Right atrium auricular region (tissue), 2 donors: Measurements from ENCODE around the gene CEP350. TPM values are rescaled to one million over a fixed set of nuclear protein-coding genes. Genes with fewer than 3 reads are reported as not detected.

Experiments used
- DNase-seq: peaks from one replicate; pipeline ENCODE4 v3.0.0-alpha.2; 2019; ENCODE audit warnings: low spot score
- H3K27ac ChIP-seq, 2 donors: fragments of 200-600 bp; sonication (generic); 1 replicate in 1 of 2; 2 replicates in 1 of 2; pipeline ENCODE4 v1.5.1; 2016 to 2019
- H3K27me3 ChIP-seq, 2 donors: fragments of 200-600 bp; sonication (generic); one replicate each; pipeline versions ENCODE4 v1.5.1 to v1.6.0; 2017 to 2019
- H3K36me3 ChIP-seq: fragments of 200-600 bp; sonication (generic); one replicate; pipeline ENCODE4 v1.5.1; 2016
- H3K4me1 ChIP-seq, 2 donors: fragments of 200-600 bp; sonication (generic); one replicate each; pipeline versions ENCODE4 v1.5.1 to v1.6.0; 2017 to 2019
- H3K4me3 ChIP-seq, 2 donors: fragments of 200-600 bp; sonication (generic); 1 replicate in 1 of 2; 2 replicates in 1 of 2; pipeline ENCODE4 v1.5.1; 2017 to 2019; ENCODE audit warnings: mild to moderate bottlenecking in 1 of 2, moderate library complexity in 1 of 2
- H3K9me3 ChIP-seq, 2 donors: fragments of 200-600 bp; sonication (generic); one replicate each; pipeline ENCODE4 v1.5.1; 2019
- CTCF ChIP-seq, 2 donors: fragments of 200-600 bp; sonication (generic); IDR thresholded peaks; one replicate each; pipeline ENCODE4 v1.5.1; 2019; ENCODE audit warnings: antibody characterized with exemption in 2 of 2
- total RNA-seq, 2 donors: library from RNA; depleted of rRNA; stranded (reverse); fragments of >200 nt; gene quantifications; one replicate each; pipeline ENCODE4 v1.1.0, GENCODE V29; 2016

The CEP350 gene
- total RNA-seq, 2 donors from 2014 or later: 55.3 to 56.1 TPM

- Histone ChIP-seq H3K4me1 (no peaks in the 10 kb centered on the region), H3K9me3 (peaks cover 0 to 4% of the 10 kb centered on the region in 2 donors), H3K27me3 (no peaks in the 10 kb centered on the region), H3K4me3 (no peak overlapping the region), H3K27ac (no peak overlapping the region), H3K36me3 (no peaks in the 10 kb centered on the region)
- TF ChIP-seq CTCF (IDR thresholded peaks at IDR 0.05): no peak
- DNase-seq: no peak
These were observed 180.9 kb downstream of the CEP350 start for GRCh38 chr1:180135535-180135934.

- Histone ChIP-seq H3K27ac (no peak overlapping the region), H3K4me3 (no peak overlapping the region), H3K27me3 (no peaks in the 10 kb centered on the region), H3K9me3 (peaks cover 0 to 4% of the 10 kb centered on the region in 2 donors), H3K4me1 (no peaks in the 10 kb centered on the region), H3K36me3 (no peaks in the 10 kb centered on the region)
- no peak for TF ChIP-seq CTCF (IDR thresholded peaks at IDR 0.05)
- DNase-seq: no peak
These were observed 181.8 kb downstream of the CEP350 start for GRCh38 chr1:180136331-180136967.

GRCh38 chr1:180136968-180137356 lies 182.4 kb downstream of the CEP350 start:
- H3K27ac ChIP-seq: no peak overlapping the region
- H3K9me3 ChIP-seq: peaks cover 0 to 4% of the 10 kb centered on the region in 2 donors
- H3K4me1 ChIP-seq: no peaks in the 10 kb centered on the region
- H3K27me3 ChIP-seq: no peaks in the 10 kb centered on the region
- DNase-seq: no peak
- TF ChIP-seq CTCF (IDR thresholded peaks at IDR 0.05): no peak
- H3K4me3 ChIP-seq: no peak overlapping the region
- H3K36me3 ChIP-seq: no peaks in the 10 kb centered on the region

GRCh38 chr1:180137776-180138175 lies 183.2 kb downstream of the CEP350 start:
- Histone ChIP-seq H3K4me1 (no peaks in the 10 kb centered on the region), H3K27me3 (no peaks in the 10 kb centered on the region), H3K27ac (no peak overlapping the region), H3K36me3 (no peaks in the 10 kb centered on the region), H3K9me3 (peaks cover 0 to 4% of the 10 kb centered on the region in 2 donors), H3K4me3 (no peak overlapping the region)
- TF ChIP-seq CTCF (IDR thresholded peaks at IDR 0.05): no peak
- no peak for DNase-seq

GRCh38 chr1:180141381-180141934 lies 186.8 kb downstream of the CEP350 start:
- no peak for TF ChIP-seq CTCF (IDR thresholded peaks at IDR 0.05)
- Histone ChIP-seq H3K27ac (no peak overlapping the region), H3K4me3 (no peak overlapping the region), H3K9me3 (peaks cover 0 to 4% of the 10 kb centered on the region in 2 donors), H3K27me3 (no peaks in the 10 kb centered on the region), H3K4me1 (no peaks in the 10 kb centered on the region), H3K36me3 (no peaks in the 10 kb centered on the region)
- peak; percentile 36 for DNase-seq

- no peak overlapping the region for H3K27ac ChIP-seq
- H3K36me3 ChIP-seq: no peaks in the 10 kb centered on the region
- no peak for DNase-seq
- H3K4me3 ChIP-seq: no peak overlapping the region
- H3K27me3 ChIP-seq: no peaks in the 10 kb centered on the region
- TF ChIP-seq CTCF (IDR thresholded peaks at IDR 0.05): no peak
- H3K9me3 ChIP-seq: no peaks in the 10 kb centered on the region
- no peaks in the 10 kb centered on the region for H3K4me1 ChIP-seq
These were observed 188.7 kb downstream of the CEP350 start for GRCh38 chr1:180143359-180143758.
